Heart right ventricle (tissue), 16 donors: Measurements from ENCODE around the gene VPREB1. TPM values are rescaled to one million over a fixed set of nuclear protein-coding genes. Genes with fewer than 3 reads are reported as not detected.
"Not testable (repeated sequence)": the region's sequence is repeated elsewhere in the genome, so short reads cannot be mapped to it uniquely, and the experiment has no call there.

Experiments used
- ATAC-seq, 8 donors: fragments of 200-7000 bp; cut with Tn5 transposase; one replicate each; pipeline ENCODE4 v1.9.1; 2020; ENCODE audit warnings: mild to moderate bottlenecking in 8 of 8, moderate library complexity in 8 of 8, moderate number of reproducible peaks in 1 of 8
- DNase-seq, 2 donors: peaks; one replicate each; pipeline ENCODE4 v3.0.0-alpha.2; 2020
- H3K27ac ChIP-seq, 10 donors: fragments of 200-600 bp; sonication (generic) in 2 of 10; one replicate each; pipeline versions ENCODE4 v1.5.0 to v1.8.0; 2020 to 2022; ENCODE audit warnings: mild to moderate bottlenecking in 3 of 10
- H3K27me3 ChIP-seq, 7 donors: fragments of 200-600 bp; one replicate each; pipeline ENCODE4 v1.8.0; 2021 to 2022; ENCODE audit warnings: mild to moderate bottlenecking in 2 of 7
- H3K36me3 ChIP-seq, 9 donors: fragments of 200-600 bp; sonication (generic) in 1 of 9; one replicate each; pipeline versions ENCODE4 v1.5.0 to v1.8.0; 2020 to 2022; ENCODE audit warnings: mild to moderate bottlenecking in 2 of 9
- H3K4me1 ChIP-seq, 9 donors: fragments of 200-600 bp; sonication (generic) in 1 of 9; one replicate each; pipeline versions ENCODE4 v1.5.0 to v1.8.0; 2020 to 2022; ENCODE audit warnings: mild to moderate bottlenecking in 4 of 9
- H3K4me3 ChIP-seq, 10 donors: fragments of 200-600 bp; sonication (generic) in 2 of 10; one replicate each; pipeline versions ENCODE4 v1.5.0 to v1.8.0; 2020 to 2022; ENCODE audit warnings: mild to moderate bottlenecking in 7 of 10, moderate library complexity in 2 of 10
- H3K9me3 ChIP-seq, 11 donors: fragments of 200-600 bp in 10 of 11; sonication (generic) in 2 of 11; one replicate each; pipeline versions ENCODE4 v1.5.0 to v1.8.0; 2013 to 2022; ENCODE audit warnings: mild to moderate bottlenecking in 2 of 11, control low read depth in 1 of 11, moderate library complexity in 1 of 11
- WGBS, 2 donors: extraction: QIAGEN DNeasy Blood & Tissue Kit; methylation state at CpG; one replicate each; pipeline ENCODE4 v1.1.7; 2013; ENCODE audit warnings: inconsistent platforms in 1 of 2; 5-methylcytosine and 5-hydroxymethylcytosine counted together
- intact Hi-C, 10 donors: fragments of 100-400 bp; cut with DNase I; formaldehyde crosslinking; loops; one replicate each; pipeline versions ENCODE4 v1.11.1 to v1.14.2; 2022
- polyA plus RNA-seq, 2 donors: library from polyadenylated mRNA; stranded (reverse); fragments of 200-250 nt; gene quantifications; one replicate each; pipeline ENCODE4 v1.2.3, GENCODE V29; 2013
- total RNA-seq, 10 donors: library from RNA; stranded (reverse); fragmentation: NEBNext Ultra II Directional in 3 of 10; extraction: Animal tissue kit (Norgen Biotek cat#: 25700) in 3 of 10; gene quantifications; one replicate each; pipeline versions ENCODE4 v1.2.1 to v1.2.4, GENCODE V29; 2021 to 2023
- donor health status: Arrhythmogenic right ventricular cardiomyopathy.
- donor health status: ischemic (EF 13 %, LVEDD 7.1; RV severe dilation, severe dysfunction).
- donor health status: healthy with polysubstance abuse.
- donor health status: DM: no; HTN: yes; CAD: no.
- donor health status: DM: no; HTN: no; CAD: no.
- donor health status: ischemic (EF 25% LVEDD 6.9; RV normal size, moderate dysfunction).
- donor health status: ischemic (EF 25% LVEDD 5.7; RV mildly dilated, moderate dysfunction).
- donor health status: healthy.
- donor health status: DM: yes; HTN: yes; CAD: no.
- donor health status: Ischemic cardiomyopathy.
- donor health status: ischemic (EF 35%, LVEDD 5.7; RV mildly dilated, moderate dysfunction).
- donor health status: nonischemic (EF 11% LVEDD 7.7; RV severe dilation, severe dysfunction).
- donor health status: DM: yes; HTN: yes; CAD: no.
- donor health status: PGD.
- donor health status: ischemic (EF 29% LVEDD 5.4; RV normal size, mild dysfunction).
- donor health status: nonischemic (EF 23%, LVEDD 6.1; RV moderate dilation, normal function).

Gene VPREB1
- total and polyA plus RNA-seq, 12 donors = not detected

DNA sequence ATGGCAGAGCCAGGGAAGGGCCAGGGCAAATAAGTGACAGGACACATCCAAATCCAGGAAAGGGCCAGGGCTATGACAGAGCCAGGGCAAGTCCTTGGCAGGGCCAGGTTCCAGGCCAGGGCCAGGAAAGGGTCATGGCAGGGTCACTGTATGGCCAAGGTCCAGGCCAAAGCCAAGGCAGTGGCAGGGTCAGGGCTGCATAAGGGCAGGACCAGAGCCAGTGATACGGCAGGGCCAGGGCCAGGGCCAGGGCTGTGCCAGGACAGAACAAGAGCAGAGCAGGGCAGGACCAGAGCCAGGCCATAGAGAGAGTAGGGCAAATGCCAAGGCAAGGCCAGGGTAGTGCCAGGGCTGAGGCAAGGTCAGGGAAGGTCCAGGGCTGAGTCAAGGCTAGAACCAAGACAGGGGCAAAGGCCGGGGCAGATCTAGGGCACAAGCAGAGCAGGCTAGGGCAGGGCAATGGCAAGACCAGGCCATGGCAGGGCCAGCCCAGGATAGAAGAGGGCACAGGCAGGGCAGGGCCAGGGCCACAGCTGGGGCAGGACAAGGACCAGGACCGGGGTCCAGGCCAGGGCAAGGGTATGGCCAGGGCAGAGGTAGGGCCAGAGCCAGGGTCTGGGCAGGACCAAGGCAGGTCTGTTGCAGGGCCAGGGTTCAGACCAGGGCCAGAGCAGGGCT, 46.7 kb downstream of the VPREB1 start:
- H3K4me1 ChIP-seq, intact Hi-C loops, DNase-seq, H3K27ac ChIP-seq, ATAC-seq, H3K9me3 ChIP-seq, H3K27me3 ChIP-seq, H3K4me3 ChIP-seq: not testable (repeated sequence)
- WGBS, 2 donors = 83 to 85% methylated on average over 2 to 3 of the region's 3 CpGs
- peaks cover 0 to 15% (median 0%) of the 10 kb centered on the region in 9 donors for H3K36me3 ChIP-seq

DNA sequence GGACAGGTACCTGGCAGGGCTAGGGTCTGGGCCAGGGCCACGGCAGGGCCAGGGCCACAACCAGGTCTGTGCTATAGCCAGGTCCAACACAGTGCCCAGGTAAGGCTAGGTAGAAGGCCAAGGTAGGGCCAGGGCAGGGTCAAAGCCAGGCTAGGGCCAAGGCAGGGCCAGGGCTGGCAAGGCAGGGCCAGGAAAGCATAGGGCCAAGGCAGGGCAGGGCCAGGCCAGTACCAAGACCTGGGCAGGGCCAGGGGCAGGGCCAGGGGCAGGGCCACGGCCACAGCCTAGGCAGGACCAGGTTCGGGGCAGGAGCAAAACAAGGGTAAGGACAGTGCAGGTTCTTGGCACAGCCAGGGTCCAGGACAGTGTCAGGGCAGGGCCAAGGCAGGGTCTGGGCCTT, 48.1 kb downstream of the VPREB1 start:
- H3K27me3 ChIP-seq, H3K4me1 ChIP-seq, ATAC-seq, H3K4me3 ChIP-seq, DNase-seq, intact Hi-C loops, H3K9me3 ChIP-seq, H3K27ac ChIP-seq: not testable (repeated sequence)
- H3K36me3 ChIP-seq = peaks cover 0 to 15% (median 0%) of the 10 kb centered on the region in 9 donors
- WGBS, 2 donors = 95 to 96% methylated on average over 3 of the region's 3 CpGs

DNA sequence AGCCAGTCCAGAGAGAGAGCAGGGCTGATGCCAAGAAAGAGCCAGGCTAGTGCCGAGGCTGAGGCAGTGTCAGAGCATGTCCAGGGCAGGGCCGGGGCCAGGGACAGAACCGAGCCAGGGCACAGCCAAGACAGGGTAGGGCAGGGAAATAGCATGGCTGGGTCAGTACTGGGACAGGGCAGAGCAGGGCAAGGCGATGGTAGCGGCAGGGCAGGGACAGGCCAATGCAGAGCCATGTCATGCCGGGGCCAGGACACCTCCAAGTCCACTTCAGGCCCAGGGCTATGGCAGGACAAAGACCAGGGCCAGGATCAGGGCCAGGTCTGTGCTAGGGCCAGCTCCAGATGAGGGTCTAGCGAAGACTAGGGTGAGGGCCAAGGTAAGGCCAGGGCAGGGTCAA, 48.9 kb downstream of the VPREB1 start:
- H3K27ac ChIP-seq, intact Hi-C loops, H3K4me1 ChIP-seq, DNase-seq, H3K27me3 ChIP-seq, ATAC-seq, H3K9me3 ChIP-seq, H3K4me3 ChIP-seq: not testable (repeated sequence)
- peaks cover 0 to 15% (median 0%) of the 10 kb centered on the region in 9 donors for H3K36me3 ChIP-seq
- WGBS, 2 donors = 90 to 98% methylated on average over 7 of the region's 7 CpGs

DNA sequence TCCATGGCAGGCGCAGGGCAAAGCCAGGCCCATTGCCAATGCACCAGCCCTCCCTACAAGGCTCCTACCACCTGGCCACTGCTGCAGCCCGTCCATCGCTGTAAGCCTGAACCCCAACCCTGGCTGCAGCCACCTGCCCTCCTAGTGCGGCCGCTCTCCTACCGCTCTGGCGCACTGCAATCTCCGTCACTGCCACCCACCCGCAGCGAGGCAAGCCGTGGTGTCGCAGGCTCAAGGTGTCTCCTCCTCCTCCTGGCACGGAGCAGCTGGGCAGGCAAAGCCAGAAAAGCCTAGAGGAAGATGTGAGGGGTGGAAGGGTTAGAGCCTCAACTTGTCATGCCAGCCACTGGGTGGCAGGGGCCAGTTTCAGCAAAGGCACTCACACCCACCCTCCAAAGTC, 50.1 kb downstream of the VPREB1 start:
- H3K4me1 ChIP-seq, intact Hi-C loops, DNase-seq, H3K9me3 ChIP-seq, H3K4me3 ChIP-seq, ATAC-seq, H3K27me3 ChIP-seq, H3K27ac ChIP-seq: not testable (repeated sequence)
- WGBS, 2 donors = 94 to 97% methylated on average over 11 to 13 of the region's 13 CpGs
- H3K36me3 ChIP-seq = peaks cover 0 to 15% (median 0%) of the 10 kb centered on the region in 9 donors
